Activated naive CD4-positive, alpha-beta T cell treated with anti-CD3 and anti-CD28 coated beads, Interleukin-2, amount 50 U/mL, for 16 hours (primary cell): ENCODE results near the gene C18orf63.

Experiments
- DNase-seq: peaks from one replicate; pipeline ENCODE4 v3.0.0-alpha.2; 2020

Gene C18orf63

DNA sequence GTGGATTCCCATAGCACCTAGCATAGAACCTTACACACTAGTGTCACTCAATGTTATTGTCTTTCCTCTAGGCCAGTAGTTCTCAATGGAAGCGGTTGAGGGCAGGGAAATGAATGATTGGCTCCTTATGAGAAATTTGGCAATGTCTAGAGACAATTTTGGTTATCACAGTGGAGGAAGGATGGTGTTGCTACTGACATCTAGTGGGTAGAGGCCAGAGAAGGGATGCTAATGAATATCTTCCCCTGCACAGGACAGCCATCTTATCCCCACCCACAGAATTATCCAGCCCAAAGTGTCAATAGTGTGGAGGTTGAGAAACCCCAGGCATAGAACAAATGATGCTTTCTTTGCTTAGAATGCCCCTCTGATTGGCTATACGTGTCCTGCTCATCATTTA, 15.8 kb downstream of the C18orf63 start:
- DNase-seq = no peak

DNA sequence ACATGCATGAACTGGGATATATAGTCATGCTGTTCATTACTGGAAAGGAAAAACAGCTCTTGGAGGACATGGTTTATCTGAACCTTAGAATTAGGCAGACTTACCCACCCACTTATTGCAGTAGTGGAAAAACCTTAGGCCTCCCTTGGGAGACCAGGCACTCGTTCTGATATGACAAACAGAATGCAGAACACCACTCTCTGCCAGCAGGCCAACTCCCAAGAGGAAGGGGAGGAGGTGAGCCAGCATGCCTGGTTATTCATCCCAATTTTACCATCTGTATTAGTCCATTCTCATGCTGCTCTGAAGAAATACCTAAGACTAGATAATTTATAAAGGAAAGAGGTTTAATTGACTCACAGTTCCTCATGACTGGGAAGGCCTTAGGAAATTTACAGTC, 17.5 kb downstream of the C18orf63 start:
- no peak for DNase-seq

DNA sequence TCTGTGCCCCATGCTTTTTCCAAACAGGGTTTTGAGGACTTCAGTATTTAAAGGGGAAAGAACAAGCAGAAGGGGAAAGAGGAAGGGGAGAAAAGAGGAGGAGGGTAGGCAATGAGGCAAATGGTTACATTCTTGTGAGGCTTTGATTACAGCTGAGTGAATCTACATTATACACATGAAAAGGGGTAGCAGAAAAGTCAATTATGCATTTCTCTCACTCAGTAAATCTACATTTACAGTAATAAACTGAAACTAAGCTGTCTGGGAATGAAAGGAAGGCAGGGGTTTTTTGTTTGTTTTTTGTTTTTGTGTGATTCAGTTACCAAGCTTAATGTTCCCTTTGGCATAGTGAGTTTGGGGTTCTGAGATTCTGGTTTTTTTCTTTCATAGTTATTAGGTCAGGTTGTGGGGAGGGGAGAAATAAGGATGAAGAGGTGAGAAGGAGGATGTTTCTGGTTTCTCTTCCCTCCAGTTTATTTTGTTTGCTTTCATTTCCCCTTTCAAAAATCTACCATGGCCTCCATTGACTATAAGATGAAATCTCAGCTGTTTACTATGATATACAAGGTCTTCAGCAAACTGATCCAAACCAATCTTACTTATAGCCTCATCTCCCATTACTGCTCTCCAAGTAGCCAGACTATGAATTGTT, 18.7 kb downstream of the C18orf63 start:
- DNase-seq = no peak

DNA sequence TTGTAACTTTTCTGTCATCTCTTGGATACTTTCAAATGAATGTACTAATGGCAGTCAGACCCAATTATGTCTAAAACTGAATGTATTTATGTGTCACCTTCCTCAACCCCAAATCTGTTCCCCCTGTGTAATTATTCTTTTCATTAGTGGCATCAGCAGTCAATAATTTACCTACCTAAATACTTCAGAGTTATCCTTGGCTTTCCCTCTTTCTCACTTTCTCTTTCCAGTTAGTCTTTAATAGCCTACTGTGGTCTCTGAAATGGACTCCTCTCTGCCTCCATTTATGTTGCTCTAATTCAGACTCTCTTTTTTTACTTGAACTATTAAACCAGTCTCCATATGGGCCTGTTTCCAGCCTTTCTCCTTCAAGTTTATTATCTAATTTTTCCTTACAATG, 21.0 kb downstream of the C18orf63 start:
- DNase-seq = no peak

DNA sequence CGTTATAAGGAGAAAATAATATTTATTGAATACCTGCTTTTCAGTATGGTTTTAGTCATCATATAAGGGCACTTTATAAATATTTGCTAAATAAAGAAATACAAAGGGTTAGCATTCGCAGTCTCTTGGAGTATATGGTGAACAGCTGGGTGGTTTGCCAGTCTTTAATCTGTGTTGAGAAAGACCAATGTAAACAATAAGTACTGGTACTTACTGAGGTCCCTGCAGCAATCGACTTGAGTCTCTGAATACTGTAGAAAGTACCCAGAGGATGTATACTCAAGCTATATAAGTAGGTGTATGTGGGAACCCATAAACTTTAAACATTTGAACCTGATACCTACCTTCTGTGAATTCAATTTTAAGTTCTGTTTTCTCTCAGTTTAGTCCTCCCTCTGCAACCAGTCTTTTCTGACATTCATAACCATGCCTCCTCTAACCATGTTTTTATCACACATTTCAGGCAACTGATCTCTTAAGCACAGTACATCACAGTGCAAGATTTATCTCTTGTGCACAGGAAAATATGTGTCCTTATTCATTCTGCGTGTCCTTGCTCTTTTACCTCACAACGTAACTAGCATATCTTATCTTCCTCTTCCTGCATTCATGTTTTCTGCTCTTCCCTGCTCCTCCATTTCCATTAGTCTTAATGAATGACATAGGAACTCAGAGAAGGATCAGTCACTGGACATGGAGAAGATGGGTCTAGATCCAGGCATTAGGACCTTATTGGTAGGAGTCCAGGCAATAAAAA, 21.7 kb downstream of the C18orf63 start:
- no peak for DNase-seq

DNA sequence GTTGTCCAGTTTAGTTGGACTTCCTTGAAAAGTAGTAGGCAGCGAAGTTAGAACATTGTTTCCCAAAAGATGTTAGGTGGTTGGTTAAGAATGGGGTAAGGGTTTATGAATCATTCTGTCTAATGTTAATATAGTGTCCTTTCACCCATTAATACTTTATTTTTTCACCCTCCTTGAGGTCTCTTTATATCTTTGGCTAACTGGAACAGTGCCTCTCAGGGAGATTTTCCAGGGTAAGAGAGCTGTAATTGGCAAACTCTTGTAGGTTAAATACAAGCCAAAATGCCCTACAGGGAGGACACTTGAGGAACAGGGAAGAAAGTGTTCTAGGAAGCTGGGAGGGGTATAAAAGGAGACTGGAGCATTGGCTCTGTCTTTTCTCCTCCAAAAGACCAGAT, 22.3 kb downstream of the C18orf63 start:
- no peak for DNase-seq

DNA sequence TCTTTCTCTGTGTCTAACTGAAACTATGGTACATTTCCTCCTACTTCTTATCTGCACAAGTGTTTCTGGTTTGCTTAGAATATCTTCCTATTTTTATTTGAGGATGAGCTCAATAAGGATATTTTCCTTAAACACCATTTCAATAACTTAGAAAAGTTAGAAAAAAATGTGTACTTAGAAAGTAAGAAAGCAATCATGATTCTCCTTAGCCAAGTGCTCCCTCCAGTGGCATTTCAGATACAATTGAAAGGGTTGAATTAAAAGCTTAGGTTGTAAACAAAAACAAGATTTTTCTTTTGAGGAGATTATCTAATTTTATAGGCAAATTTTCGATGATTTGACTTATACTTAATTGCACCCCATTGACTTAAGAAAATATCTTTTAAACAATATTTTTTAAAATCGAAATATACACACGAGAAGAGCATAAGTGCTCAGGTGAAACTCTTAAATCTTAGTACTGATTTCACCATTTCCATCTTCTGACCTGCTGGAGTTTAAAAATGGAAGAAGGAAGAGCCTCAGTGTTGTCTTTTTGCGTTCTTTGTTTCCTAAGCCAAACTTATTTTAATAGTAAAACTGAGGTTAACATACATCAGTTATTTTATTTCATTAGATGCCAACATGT, 26.9 kb downstream of the C18orf63 start:
- DNase-seq = peak; percentile 14

DNA sequence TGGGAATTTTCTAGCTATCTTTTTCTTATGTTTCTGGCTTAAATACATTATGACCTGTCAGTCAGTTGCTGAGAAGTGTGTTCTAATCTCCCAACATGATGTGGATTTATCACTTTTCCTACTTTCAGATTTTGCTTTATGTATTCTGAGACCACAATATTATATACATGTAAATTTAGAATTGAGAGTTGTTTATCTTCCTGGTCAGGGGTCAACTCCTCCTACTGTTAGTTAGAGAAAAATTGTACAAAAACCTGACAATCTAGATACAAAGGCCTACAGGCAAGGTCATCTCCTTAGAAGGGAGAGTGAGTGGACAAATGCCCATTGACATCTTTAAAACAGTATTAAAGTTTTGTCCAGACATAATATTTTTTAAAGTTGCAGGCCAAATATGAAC, 30.6 kb downstream of the C18orf63 start:
- no peak for DNase-seq

DNA sequence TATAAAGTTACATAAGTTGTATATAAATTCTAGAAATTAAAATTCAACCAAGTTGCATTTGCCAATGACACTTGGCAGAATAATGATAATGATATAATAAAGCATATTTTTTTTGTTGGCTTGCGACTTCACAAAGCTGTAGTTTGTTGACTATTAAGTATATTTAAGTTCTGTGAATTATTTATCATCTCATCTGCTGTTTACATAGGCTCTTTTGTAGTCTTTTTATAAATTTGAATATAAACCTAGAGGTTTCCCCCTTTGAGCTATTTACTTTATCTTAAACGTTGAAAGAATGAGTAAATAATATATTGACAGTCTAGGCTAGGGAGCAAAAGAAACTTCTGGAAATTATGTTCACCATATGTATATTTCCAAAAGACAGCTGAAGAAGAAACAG, 32.9 kb downstream of the C18orf63 start:
- no peak for DNase-seq

DNA sequence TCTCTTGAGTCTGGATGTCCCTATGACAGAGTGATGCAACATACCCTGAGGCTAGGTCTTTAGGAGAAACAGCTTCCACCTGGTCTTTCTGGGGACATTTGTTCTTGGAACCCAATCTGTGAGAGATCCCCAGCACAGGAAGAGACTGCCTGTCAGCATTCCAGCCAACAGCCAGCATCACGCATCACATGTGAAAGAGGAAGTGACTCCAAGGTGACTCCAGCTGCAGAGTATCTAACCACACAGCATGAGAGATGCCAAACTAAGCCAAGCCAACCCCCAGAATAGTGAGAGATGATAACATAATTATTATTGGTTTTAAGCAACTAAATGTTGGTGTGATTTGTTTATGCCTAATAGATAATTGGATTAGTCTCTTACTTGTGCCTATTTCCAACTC, 35.7 kb downstream of the C18orf63 start:
- no peak for DNase-seq

DNA sequence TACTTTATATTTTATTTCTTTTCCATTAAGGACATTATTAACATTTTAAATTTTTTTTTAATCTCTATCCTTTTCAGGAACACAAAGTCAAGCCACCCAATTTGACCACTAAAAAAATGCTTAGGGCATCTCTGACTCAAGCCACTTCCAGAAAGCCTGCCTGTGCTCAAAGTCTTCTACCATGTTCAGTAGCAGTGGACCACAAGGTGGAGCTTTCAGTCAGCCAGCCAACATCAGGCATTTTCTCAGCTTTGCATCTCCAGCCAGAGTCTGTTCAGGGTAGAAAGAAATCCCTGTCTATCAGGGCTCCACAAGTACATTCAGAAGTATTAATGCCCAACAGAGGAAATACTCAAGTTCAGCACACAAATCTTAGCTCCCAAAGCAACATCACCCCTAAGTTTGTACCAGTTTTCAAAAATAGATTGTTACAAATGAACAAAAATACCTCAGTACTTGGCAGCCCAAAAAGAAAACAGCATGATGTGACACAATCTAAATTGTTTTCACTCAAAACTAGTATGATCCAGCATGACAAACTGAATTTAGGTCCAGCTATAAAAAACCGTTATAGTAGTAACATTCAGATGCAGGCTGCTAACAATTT, 37.6 kb downstream of the C18orf63 start:
- DNase-seq = peak; percentile 39

DNA sequence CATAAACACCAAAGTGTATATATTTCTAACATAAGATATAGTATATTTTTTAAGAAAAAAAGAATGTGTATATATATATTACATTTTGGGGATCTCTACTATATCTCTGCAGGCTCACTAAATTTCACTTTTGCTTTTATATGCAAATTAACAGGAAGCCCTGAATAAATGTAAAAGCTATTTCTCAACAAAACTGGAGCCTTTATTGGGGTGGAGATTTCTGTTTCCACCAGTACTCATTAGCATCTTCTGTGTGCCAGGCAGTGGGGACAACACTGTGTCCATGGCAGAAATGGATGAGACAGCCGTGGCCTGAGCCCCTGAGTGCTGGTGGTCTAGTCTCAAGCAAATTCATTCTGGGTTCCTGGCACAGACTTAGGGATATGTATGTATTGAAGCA, 41.3 kb downstream of the C18orf63 start:
- no peak for DNase-seq

DNA sequence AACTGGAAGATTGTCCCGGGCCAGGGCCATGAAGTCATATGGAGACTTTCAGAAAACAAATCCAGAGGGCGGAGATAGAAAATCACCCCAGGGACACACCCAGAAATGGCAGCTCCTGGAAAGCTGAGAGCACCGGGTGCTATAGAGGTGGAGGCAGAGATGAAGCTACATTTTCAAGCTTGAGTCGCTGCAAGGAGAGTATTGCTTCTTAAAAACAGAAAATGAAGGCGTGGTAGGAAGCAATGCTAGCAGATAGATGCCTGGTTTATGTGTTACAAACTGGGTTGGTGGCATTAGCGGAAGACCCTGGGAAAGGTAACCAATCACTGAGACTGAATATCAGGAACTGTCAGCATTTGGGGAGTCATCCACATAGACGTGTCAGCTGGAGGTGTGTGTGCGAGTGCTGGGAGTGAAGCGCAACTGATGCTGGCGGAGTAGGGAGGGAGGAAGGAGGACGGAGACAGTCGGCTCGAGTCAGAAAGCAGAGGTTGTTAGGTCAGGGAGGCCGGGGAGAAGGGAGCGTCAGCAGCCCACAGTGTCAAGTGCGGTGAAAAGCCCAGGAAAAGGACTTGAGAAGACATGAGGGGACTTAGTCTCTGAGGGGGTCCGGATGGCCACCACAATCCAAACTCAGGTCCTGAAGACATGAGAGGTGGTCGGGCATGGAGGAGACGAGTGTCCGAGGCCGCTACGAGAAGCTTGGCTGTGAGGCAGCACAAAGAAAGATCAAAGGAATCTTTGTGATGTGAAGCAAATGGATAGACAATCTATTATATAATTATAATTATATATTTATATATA, 45.4 kb downstream of the C18orf63 start:
- no peak for DNase-seq

DNA sequence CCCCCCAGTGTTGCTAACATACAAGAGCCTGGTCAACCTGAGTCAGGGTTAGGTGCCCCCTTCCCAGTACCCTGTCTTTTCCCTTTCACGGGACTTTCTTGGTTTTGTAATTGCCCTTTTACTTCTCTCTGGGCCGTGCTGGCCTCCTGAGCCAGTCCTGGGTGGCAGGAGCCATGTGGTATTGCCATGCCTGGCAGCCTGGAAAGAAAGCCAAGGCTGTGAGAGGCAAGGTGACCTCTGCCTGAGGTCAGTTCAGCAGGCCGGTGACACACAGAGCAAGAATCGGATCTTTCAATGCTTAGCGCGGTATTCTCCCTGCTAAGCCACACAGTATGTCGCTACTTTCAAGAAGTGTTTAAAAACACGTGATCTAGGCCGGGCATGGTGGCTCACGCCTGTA, 52.3 kb downstream of the C18orf63 start:
- no peak for DNase-seq

DNA sequence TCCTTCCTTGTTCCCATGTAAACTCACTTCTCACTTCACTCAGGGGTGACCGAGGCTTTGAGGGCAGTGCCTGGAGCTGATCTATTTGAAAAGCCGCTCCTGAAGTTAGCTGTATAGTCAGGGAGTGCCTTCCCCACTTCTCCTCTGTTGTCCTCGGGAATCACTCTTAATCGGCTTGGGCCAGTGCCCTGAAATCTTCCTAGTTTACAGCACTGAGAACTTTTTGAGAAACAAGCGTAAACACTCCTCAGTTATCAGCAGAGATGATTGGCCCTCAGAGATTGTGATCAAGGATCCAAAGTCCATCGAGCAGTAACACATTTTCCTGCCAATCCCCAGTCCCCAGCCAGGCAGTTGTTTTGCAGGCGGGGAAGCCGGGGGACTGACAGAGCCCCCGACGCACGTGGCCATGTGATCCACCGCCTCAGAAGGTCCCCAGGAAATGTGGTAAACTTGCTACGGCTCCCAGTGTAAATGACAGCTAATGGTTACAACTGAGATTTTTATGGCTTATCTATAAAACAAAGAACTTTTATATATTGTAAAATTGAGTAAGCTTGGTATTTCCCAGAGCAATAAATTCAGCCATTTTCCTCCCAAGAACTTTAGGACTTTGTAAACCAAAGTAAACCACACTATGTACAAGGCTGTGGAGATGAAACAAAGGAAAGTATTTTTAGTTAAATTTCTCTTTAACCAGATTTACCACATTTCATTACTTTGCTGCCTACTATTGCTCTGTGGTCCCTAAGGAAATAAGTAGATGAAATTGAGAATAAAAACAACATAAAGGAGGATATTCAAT, 53.5 kb downstream of the C18orf63 start:
- DNase-seq = no peak

DNA sequence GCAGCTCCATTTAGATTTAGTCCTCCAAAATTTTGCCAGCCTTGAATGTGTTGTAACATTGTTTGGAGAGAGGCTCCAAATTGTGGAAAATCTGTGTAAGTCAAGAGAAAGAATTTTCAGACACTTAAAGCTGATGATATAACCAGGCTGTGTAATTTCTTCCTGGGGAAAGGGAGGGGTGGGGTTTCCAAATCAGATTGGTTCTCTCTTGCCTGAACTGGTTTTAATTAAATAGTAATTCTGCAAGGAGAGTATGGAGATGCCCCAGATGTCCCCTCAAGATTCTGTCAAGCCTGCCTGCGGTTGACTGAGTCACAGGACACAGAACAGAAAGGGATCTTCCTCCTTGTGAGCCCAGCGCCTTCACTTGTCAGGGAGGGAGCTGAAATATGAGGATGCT, 54.5 kb downstream of the C18orf63 start:
- DNase-seq = no peak

DNA sequence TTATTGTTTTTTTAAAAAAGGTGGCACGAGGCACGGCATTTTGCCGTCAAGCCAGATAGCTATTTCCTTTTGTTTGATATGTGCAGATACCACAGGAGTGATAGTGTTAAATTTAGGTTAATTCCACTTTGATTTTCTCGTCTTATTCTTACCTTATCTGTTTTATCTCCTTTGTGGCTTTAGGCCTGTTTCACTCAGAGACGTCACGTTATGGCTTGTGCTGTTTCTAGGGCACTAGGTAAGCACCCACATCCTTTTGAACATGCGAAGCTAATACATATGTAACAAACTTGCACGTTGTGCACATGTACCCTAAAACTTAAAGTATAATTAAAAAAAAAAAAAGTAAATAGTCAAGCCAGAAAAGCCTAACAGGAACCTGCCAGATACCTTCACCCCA, 57.8 kb downstream of the C18orf63 start:
- DNase-seq = no peak

DNA sequence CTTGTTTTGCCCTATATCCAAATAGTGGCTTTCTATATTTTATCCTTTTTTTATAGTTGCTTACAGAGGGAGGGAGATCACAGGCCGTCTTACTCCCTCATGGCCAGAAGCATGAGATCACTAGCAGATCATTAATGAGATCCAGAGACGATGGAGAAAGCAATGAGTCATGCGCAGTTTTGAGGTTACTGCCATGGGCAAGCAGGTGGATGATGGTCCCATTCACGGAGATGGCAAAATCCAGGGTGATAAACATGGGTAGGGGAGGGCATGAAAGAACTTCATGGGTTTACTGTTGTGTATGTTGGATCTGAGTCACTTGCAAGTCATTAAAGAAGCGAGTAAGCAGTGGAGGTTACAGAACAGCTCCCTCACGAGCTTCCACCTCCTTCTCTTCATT, 60.4 kb downstream of the C18orf63 start:
- DNase-seq = no peak

DNA sequence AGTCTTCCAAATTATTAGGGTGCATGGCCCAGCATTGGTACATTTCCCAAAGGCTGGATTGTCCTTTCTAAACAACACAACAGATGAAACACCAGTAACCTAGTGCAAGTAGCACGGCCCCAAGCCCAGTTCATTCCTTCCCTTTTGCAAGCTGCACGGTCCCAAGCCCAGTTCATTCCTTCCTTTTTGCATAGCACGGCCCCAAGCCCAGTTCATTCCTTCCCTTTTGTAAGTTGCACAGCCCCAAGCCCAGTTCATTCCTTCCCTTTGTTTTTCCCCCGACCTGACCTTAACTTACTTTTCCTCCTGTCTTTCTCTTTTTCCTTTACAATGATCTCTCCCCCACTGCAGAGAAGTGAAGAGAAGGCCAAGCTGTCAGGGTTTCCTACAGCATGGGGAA, 60.9 kb downstream of the C18orf63 start:
- no peak for DNase-seq

DNA sequence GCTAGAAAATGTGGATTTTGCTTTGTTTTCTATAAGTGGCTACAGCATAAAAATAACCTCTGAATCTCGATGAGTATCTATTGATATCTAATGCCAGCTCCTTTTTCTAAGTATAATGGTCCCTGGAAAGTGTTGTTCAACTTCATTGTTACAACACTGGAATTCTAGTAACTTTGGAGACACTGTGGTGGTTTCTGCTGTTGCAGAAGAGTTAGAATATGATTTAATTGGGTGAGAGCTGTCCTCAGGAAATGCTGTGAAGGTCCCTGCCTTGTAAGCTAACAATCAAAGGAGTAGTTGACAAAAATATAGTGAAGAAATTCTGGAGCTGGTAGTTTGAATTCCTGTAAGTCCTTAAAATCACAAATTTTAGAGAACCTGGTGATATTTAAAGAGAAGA, 62.1 kb downstream of the C18orf63 start:
- DNase-seq = no peak

DNA sequence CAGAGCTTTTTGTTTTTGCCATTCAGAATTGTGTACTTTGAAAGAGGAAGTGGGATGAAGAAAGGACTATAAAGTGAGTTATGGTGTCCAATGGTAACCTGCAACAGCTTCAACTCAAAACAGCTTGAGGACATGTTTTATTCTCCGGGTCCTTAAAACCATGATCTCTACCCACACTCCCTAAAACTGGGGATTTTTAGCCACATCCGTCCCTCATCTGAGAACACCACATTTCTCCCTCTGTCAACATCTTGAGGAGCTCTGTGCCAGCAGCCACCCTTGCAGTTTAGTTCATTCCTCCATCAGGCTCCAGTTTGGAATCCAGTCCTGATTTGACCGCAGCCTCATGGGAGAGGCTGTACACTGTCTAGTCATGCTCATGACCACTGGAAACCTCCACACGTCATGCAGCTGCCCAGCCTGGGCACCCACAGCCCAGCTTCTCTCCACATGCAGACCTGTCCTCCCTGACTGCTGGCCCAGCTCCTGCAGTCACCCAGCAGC, 62.6 kb downstream of the C18orf63 start:
- no peak for DNase-seq

DNA sequence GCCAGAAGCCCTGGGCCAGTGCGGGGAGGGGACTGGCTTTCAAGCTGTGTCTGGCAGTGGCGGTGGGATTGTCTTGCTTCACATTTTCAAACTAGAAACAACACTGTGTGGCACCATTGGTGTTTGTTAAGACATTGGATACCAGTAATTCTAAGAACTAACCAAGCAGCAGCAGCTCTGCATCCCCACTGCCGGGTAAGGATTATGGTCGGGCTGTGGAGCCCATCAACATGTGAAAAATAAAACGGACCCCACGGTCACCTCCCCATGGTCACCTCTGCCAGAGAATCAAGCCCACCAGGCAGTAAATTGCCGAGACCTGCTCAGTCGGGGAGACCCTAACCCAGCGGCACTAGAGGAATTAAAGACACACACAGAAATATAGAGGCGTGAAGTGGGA, 65.3 kb downstream of the C18orf63 start:
- no peak for DNase-seq
